SK-N-SH treated with all-trans-retinoic acid at 6 μM for 48 hours (cell line): ENCODE measurements around the gene CD55.

Source experiments
- BACH2 ChIP-seq: fragments of 250-450 bp; sonication (Bioruptor Pico); IDR thresholded peaks from 2 replicates; pipeline ENCODE4 v1.9.0; 2021; ENCODE audit warnings: mild to moderate bottlenecking, borderline replicate concordance
- CREB5 ChIP-seq: fragments of 250-450 bp; sonication (Bioruptor Pico); IDR thresholded peaks from 2 replicates; pipeline ENCODE4 v1.5.1; 2020; ENCODE audit warnings: low read depth, mild to moderate bottlenecking, moderate library complexity
- CSDC2 ChIP-seq: fragments of 250-450 bp; sonication (Bioruptor Pico); IDR thresholded peaks from 2 replicates; pipeline ENCODE4 v1.5.0; 2020; ENCODE audit warnings: mild to moderate bottlenecking, moderate library complexity
- GLIS3 ChIP-seq: fragments of 250-450 bp; sonication (Bioruptor Pico); IDR thresholded peaks from 2 replicates; pipeline ENCODE4 v1.5.0; 2020; ENCODE audit warnings: mild to moderate bottlenecking, moderate library complexity
- ISL1 ChIP-seq: fragments of 250-450 bp; sonication (Bioruptor Pico); IDR thresholded peaks from 2 replicates; pipeline ENCODE4 v2.1.2; 2022; ENCODE audit warnings: mild to moderate bottlenecking, moderate library complexity
- OSR1 ChIP-seq: fragments of 250-450 bp; sonication (Bioruptor Pico); IDR thresholded peaks from 2 replicates; pipeline ENCODE4 v1.8.0; 2022; ENCODE audit warnings: moderate library complexity, mild to moderate bottlenecking, inconsistent platforms
- PATZ1 ChIP-seq: fragments of 250-450 bp; sonication (Bioruptor Pico); IDR thresholded peaks from 2 replicates; pipeline ENCODE4 v1.8.0; 2020; ENCODE audit warnings: mild to moderate bottlenecking, moderate library complexity, borderline replicate concordance
- TCF4 ChIP-seq: fragments of 250-450 bp; sonication (Bioruptor Pico); IDR thresholded peaks from 2 replicates; pipeline ENCODE4 v1.8.0; 2021; ENCODE audit warnings: mild to moderate bottlenecking, moderate library complexity, borderline replicate concordance
- ZC3H10 ChIP-seq: fragments of 250-450 bp; sonication (Bioruptor Pico); IDR thresholded peaks from 2 replicates; pipeline ENCODE4 v1.5.1; 2021; ENCODE audit warnings: mild to moderate bottlenecking, moderate library complexity

- no peak for TF ChIP-seq CSDC2 (CRISPR knock-in tag)
- no peak for TF ChIP-seq TCF4 (CRISPR knock-in tag)
- TF ChIP-seq ISL1: no peak
- TF ChIP-seq PATZ1 (CRISPR knock-in tag): no peak
- TF ChIP-seq CREB5 (CRISPR knock-in tag): no peak
- no peak for TF ChIP-seq ZC3H10 (CRISPR knock-in tag)
- TF ChIP-seq GLIS3 (CRISPR knock-in tag): no peak
- no peak for TF ChIP-seq BACH2 (CRISPR knock-in tag)
- no peak for TF ChIP-seq OSR1 (CRISPR knock-in tag)
Observed at GRCh38 chr1:207336559-207337467, 15.3 kb downstream of the CD55 start.
